GM19438 (cell line): ENCODE data around the gene ZEB2.
A peak's percentile ranks its signal among the peaks of the same experiment; 100 is the strongest.

Experiments used
- ATAC-seq: cut with Tn5 transposase; IDR thresholded peaks from one replicate; pipeline ENCODE4 v1.9.1; 2021; ENCODE audit warnings: low read depth; ENCODE audit not compliant: unreplicated experiment

ZEB2 gene

GRCh38 chr2:144530596-144530995, 10.7 kb upstream of the ZEB2 start:
- no peak for ATAC-seq

- ATAC-seq: no peak
These were observed 9.9 kb upstream of the ZEB2 start for GRCh38 chr2:144529841-144530240.

GRCh38 chr2:144528108-144528507, 8.2 kb upstream of the ZEB2 start:
- no peak for ATAC-seq

GRCh38 chr2:144526831-144527230, 6.9 kb upstream of the ZEB2 start:
- no peak for ATAC-seq

GRCh38 chr2:144524118-144525009, 4.4 kb upstream of the ZEB2 start:
- ATAC-seq: no peak

- no peak for ATAC-seq
These were observed 3.7 kb upstream of the ZEB2 start for GRCh38 chr2:144523596-144524117.

- ATAC-seq: no peak
These were observed 3.1 kb upstream of the ZEB2 start for GRCh38 chr2:144522897-144523595.

GRCh38 chr2:144522176-144522896, 2.4 kb upstream of the ZEB2 start:
- no peak for ATAC-seq

- ATAC-seq: no peak
These were observed 1.8 kb upstream of the ZEB2 start for GRCh38 chr2:144521686-144522085.

- no peak for ATAC-seq
These were observed 1.0 kb upstream of the ZEB2 start for GRCh38 chr2:144520756-144521487.

GRCh38 chr2:144519597-144519933, 354 bp downstream of the ZEB2 start:
- ATAC-seq: no peak

GRCh38 chr2:144518748-144519596, 947 bp downstream of the ZEB2 start:
- peak; percentile 65 for ATAC-seq

- ATAC-seq: no peak
These were observed 1.8 kb downstream of the ZEB2 start for GRCh38 chr2:144517866-144518747.

GRCh38 chr2:144516981-144517865, 2.7 kb downstream of the ZEB2 start:
- ATAC-seq: peak; percentile 41

- ATAC-seq: peak; percentile 15
These were observed 3.4 kb downstream of the ZEB2 start for GRCh38 chr2:144516411-144516980.

GRCh38 chr2:144515696-144516410, 4.1 kb downstream of the ZEB2 start:
- ATAC-seq: no peak
